ENCODE results near the gene TRIM65.
"Not testable (repeated sequence)": the region's sequence is repeated elsewhere in the genome, so short reads cannot be mapped to it uniquely, and the experiment has no call there.

Gene TRIM65

GRCh38 chr17:75874323-75875181, 22.2 kb downstream of the TRIM65 start:
- DNase-seq, result no peak

DNA sequence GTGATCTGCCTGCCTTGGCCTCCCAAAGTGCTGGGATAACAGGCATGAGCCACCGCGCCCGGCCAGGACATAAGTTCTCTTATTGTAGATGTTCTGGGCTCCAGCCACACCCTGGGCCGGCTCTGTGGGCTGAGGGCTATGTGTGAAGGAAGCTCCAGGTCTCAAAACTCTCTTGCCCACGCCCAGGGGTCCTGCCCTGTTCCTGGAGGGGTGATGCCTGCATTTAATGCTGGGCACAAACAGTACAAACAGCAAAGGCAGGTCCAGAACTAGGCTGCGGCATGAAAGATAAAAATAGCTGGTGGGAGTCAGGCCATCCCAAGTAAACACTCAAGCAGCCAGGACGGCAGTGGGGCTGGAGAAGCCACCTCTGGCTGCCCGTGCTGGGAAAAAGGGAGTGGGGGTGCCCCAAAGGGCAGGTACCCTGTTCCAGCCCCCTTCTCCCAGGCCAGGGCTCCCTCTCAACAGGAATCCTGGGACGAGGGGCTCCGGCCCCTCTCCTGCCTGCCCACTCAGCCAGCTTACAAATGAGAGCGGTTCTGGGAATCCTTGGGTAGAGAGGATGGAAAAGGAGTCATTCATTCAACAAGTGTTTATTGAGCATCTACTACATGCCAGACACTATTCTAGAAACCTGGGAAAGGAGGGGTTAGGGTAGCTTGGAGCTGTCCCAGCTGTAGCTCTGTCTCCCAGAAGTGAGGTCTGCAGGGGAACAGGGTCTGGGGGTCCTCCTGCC, 23.0 kb downstream of the TRIM65 start:
- no peak for DNase-seq

- DNase-seq, result peak; percentile 66
These were observed 24.1 kb downstream of the TRIM65 start for GRCh38 chr17:75872434-75873351.

GRCh38 chr17:75870228-75870627, 26.5 kb downstream of the TRIM65 start:
- not testable (repeated sequence) for DNase-seq

DNA sequence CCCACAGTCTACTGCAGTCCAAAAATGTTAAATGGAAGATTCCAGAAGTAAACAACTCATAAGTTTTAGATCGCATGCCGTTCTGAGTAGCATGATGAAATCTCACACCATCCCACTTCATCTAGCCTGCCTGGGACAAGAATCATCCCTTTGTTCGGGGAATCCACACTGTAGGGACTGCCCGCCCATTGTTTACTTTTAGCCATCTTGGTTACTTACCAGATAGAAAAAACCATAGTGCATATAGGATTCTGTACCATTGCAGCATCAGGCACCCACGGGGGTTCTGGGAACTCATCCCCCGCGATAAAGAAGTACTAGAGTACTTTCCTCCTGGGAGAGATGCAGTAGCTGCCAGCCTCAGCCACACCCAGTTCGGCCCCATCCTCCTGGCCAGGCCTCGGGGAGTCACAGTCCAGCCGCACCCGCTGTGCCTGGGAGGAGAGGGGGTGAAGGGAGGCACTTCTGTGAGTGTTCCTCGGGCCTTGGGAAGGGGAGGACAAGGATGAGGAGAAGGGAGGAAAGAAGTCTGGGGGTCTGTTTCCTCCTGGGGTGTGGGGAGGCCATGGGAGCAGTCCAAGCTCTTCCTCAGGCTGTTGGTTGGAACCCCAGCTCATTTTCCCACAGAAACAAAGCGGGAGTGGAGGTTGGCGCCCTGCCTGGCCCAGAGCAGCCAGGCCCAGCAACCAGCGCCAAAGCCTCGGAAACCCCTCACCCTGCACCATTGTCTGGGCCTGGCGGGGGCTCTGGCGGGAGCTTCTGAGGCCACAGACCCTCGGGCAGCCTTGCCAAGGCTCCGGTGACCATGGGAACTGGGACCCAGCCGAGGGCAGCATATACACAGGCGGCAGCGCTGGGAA, 27.2 kb downstream of the TRIM65 start:
- DNase-seq, result no peak

GRCh38 chr17:75868730-75869281, 27.9 kb downstream of the TRIM65 start:
- not testable (repeated sequence) for DNase-seq

GRCh38 chr17:75865404-75866188, 31.2 kb downstream of the TRIM65 start:
- not testable (repeated sequence) for DNase-seq

DNA sequence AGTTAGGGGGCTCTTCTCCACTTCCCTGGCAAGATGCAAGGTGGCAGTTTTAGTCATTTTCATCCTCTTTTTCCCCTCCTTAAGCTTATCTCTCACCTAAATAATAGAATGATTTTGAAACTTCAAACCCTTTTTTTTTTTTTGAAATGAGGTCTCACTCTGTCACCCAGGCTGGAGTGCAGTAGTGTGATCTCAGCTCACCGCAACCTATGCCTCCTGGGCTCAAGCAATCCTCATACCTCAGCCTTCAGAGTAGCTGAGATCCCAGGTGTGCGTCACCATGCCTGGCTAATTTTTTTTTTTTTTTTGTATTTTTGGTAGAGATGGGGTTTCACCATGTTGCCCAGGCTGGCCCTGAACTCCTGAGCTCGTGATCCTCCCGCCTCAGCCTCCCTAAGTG, 31.9 kb downstream of the TRIM65 start:
- DNase-seq, result not testable (repeated sequence)

DNA sequence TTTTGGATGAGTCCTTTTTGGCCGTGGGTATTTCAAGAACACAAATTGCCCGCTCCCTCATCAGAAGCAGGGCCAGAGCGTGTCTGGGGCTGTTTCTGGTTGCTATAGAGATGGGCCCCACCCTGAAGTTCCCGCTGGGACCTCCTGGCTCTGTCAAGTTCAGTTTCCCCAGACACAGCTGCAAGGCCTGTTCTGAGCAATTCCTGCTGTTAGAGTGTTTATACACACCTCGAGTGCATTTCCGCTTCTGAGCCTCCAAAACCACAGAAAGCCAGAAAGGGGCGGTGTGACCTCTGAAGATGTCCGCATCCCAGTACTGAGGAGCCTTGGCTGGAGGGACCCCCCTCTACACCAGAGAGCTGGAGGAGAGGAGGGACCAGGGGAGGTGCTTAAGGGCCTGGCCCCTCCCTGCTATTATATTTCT, 32.3 kb downstream of the TRIM65 start:
- DNase-seq, result peak; percentile 78

DNA sequence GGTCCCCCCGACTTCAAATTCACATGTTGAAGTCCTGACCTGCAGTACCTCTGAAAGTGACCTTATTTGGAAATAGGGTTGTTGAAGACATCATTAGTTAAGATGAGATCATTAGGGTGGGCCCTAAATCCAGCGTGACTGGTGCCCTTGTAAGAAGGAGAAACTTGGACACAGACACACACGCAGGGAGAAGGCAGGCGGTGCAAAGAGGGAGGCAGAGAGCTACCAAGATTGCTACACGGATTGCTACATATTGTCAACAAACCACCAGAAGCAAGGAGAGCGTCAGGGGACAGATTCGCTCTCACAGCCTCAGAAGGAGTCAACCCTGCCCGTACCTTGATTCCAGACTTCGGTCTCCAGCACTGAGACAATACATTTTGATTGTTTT, 34.8 kb downstream of the TRIM65 start:
- DNase-seq, result no peak

DNA sequence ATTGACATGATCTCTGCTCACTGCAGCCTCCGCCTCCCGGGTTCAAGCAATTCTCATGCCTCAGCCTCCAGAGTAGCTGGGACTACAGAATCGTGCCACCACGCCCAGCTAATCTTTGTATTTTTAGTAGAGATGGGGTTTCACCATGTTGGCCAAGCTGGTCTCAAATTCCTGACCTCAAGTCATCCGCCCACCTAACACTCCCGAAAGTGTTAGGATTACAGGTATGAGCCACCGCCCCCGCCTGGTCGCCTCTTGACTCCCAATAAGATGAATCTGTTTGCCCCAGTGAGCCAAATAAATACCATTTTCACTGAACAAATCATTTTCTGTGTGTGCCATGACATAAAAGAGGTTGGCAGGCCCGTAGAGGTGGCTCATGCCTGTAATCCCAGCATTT, 37.4 kb downstream of the TRIM65 start:
- not testable (repeated sequence) for DNase-seq

DNA sequence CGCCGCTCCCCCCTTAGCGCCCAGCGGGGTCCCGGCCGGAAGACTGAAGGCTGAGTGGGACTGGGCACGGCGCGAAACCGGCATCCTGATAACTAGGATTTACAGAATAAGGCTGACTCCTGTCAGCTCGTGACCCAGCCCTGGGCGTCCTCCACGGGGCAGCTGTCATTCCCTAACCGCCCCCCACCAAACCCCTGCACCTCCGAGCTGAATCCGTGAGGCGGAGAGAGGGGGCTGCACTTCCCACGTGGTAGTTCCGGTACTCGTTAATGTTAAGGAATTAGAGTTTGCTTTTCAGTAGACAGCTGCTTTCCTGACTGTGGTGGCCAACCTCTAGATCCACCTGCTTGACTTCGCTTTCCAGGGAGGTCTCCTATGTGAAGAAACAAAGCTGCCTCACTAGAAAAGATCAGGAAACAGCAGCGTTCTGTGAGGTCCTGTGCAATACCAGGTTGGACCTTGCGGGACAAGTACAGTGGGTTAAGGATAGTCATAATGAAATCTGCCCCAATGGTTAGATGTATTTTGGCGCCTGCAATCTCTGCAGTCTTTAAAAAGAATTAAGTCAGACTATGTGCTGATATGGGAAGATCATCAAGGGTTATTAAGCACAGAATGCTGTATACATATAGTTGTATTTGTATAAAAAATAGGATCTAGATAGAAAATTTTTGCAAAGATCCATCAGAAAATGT, 40.5 kb downstream of the TRIM65 start:
- no peak for DNase-seq

DNA sequence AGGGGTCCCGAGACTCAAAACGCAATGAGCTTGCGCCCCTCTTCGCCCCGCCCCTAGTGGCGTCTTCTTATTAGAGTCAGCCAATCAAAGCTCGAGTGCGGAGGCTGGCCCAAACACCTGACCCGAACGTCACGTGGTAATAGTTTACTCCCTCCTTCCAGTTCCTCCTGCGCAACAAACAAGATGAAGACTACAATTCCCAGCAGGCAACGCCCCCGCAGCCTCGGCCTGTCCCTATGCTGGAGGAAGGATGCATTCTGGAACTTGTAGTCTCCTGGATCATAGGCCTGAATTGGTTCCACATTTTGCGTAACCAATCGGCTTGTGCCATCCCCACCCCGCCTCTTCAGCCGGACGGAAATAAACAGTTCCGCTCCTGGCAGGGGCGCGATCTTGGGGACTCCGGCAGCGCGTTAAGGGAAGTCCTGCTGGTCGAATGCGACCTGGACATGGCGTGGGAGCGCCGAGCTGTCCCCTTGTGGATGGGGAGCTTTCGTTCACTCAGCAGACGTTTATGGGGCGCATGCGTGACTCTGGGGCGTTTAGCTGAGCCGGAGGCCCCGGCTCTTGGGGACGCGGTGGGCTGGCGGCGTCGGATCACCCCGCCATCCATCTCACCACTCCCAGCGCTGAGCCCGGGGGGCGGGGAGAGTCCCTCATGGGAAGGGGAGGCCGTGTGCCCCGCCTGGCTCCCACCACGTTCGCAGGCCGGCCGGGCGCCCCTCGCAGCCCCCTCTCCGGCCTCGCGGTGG, 41.3 kb downstream of the TRIM65 start, which contains the start of gene WBP2:
TSS of gene WBP2 (minus strand) at position 26 of the 752 bp plus-strand sequence. CDS start 38 bp downstream, outside the sequence.
- peak; percentile 96 for DNase-seq

DNA sequence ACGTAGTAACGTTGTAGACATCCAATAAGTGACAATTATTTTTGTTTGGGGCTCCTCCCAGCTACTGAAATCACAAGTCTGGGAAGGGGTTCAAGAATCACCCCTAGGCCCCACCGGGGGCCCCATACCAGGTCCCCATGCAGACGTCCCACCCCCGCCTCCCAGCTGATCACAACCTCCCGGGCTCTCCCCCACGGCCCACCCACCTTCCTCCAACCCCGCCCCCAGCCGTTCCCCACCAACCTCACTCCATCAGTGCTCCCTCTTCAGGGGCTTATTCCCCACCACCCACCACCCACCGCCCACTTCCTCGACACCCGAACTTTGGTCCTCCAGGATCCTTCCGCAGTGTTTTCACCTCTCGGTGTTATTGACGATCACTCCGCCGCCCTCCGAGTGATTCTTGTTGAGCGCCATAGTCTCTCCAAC, 41.9 kb downstream of the TRIM65 start:
- no peak for DNase-seq

- no peak for DNase-seq
These were observed 42.5 kb downstream of the TRIM65 start for GRCh38 chr17:75854101-75854748.

DNA sequence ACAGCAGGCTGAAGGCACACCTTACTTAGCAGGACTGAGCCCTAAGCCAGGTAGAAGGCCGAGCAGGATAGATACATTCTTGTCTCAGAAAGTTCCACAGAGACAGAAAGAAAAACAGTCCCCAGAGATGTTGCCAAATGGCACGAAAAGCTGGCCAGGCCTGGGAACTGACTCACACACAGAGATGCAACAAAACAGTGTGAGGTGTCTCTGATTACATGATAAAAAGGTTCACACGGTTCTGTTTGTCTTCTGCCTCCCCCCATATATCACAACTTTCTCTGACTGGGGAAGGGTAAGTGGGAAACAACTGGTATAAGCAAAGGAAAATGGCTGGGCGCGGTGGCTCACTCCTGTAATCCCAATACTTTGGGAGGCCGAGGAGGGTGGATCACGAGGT, 43.3 kb downstream of the TRIM65 start:
- DNase-seq, result no peak

- DNase-seq, result not testable (repeated sequence)
These were observed 45.1 kb downstream of the TRIM65 start for GRCh38 chr17:75851693-75851991.

- DNase-seq, result no peak
These were observed 45.6 kb downstream of the TRIM65 start for GRCh38 chr17:75850928-75851692.

Data from right forelimb (tissue), 1 donor.